ENCODE measurements around the gene PPP2R2C.

DNA sequence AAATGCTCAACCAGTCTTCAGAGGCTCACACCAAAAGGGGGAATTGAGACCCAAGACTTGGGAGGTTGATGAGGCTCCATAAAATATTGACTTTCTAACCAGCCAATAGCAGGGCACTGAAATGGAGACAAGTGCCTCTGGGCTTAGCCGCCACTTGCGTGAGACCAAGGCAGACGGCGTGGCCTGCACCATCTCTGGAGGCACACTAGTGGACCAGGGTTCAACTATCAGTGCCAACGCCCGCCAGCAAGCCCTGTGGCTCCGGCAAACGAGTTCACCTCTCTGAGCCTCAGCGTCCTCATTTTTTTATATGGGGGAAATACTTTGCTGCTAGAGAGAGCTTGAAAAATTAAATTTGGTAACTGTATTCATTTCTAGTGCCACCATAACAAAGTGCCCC lies 50.3 kb downstream of the PPP2R2C start:
- TF ChIP-seq, protein P1, sequence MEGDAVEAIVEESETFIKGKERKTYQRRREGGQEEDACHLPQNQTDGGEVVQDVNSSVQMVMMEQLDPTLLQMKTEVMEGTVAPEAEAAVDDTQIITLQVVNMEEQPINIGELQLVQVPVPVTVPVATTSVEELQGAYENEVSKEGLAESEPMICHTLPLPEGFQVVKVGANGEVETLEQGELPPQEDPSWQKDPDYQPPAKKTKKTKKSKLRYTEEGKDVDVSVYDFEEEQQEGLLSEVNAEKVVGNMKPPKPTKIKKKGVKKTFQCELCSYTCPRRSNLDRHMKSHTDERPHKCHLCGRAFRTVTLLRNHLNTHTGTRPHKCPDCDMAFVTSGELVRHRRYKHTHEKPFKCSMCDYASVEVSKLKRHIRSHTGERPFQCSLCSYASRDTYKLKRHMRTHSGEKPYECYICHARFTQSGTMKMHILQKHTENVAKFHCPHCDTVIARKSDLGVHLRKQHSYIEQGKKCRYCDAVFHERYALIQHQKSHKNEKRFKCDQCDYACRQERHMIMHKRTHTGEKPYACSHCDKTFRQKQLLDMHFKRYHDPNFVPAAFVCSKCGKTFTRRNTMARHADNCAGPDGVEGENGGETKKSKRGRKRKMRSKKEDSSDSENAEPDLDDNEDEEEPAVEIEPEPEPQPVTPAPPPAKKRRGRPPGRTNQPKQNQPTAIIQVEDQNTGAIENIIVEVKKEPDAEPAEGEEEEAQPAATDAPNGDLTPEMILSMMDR (IDR thresholded peaks at IDR 0.05) = no peak
- no peak for TF ChIP-seq POLR2A (IDR thresholded peaks at IDR 0.05)
